ENCODE measurements around the gene LANCL3. TPM values are rescaled to one million over a fixed set of nuclear protein-coding genes. Genes with fewer than 3 reads are reported as not detected.

LANCL3 gene
- total and polyA plus RNA-seq, 7 donors, result 1.6 to 7.5 (median 3.6) TPM

DNA sequence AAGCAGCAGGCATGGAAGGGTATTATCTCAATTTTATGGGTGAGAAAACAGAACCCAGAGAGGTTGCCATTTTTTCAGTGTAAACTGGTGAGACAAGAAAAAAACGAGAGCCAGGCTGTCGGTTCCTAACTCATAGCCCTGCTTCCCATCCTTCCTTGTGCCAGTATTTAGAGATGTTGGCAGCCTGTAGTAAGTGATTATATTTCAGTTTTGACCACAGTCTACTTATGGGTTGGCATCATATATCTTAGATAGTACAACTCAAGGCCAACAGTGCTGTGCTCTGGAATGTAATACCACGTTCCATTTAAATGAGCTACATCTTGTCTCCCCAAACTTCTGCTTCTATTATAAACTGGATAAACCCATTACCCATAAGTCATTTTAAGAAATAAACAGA is 154.9 kb downstream of the LANCL3 start:
- 87 to 96% methylated on average over 3 of the region's 3 CpGs for WGBS, 2 donors
- intact Hi-C loops (cut with DNase I), result loop anchor here (10.0 kb wide), 1 partner anchor 152 kb away; the partner anchor contains the start of gene LANCL3
- Histone ChIP-seq H3K9me3 (no peaks in the 10 kb centered on the region), H3K4me3 (no peak overlapping the region), H3K27me3 (no peaks in the 10 kb centered on the region), H3K36me3 (no peaks in the 10 kb centered on the region), H3K27ac (peak overlapping the region in 2 of 4 donors; percentile 50), H3K4me1 (peaks cover 0 to 11% (median 3%) of the 10 kb centered on the region in 4 donors)
- TF ChIP-seq CTCF (IDR thresholded peaks at IDR 0.05), result no peak
- TF ChIP-seq POLR2A (IDR thresholded peaks at IDR 0.05), result no peak
- no peak for TF ChIP-seq POLR2AphosphoS5 (IDR thresholded peaks at IDR 0.05)
- TF ChIP-seq EP300 (IDR thresholded peaks at IDR 0.05), result no peak
- DNase-seq, result no peak

Other genes with a start within 250 kb of the LANCL3 start
- 1 to 10 TPM; 4.2 to 8.3 (median 5.5) TPM for gene PRRG1, start 222.3 kb upstream of the LANCL3 start, total RNA-seq
- gene PRRG1, start 222.3 kb upstream of the LANCL3 start, polyA plus RNA-seq, result 1 to 10 TPM; 1.2 to 3.4 (median 1.8) TPM
- gene XK, start 114.1 kb downstream of the LANCL3 start, total RNA-seq, result 10 to 100 TPM; 14.1 to 27.0 (median 20.3) TPM
- 1 to 10 TPM; 8.1 to 9.3 (median 8.4) TPM for gene XK, start 114.1 kb downstream of the LANCL3 start, polyA plus RNA-seq
- 10 to 100 TPM in 3 of 4 donors, 1 to 10 TPM in 1; 8.9 to 28.5 (median 24.0) TPM for gene CYBB, start 208.4 kb downstream of the LANCL3 start, total RNA-seq
- 10 to 100 TPM in 2 of 3 donors, 1 to 10 TPM in 1; 6.0 to 25.0 (median 23.0) TPM for gene CYBB, start 208.4 kb downstream of the LANCL3 start, polyA plus RNA-seq